Anterior cingulate cortex (tissue), 58 donors: Measurements from ENCODE around the gene CCR1.
"Not testable (repeated sequence)": the region's sequence is repeated elsewhere in the genome, so short reads cannot be mapped to it uniquely, and the experiment has no call there.

ENCODE experiments used
- DNase-seq, 58 donors: peaks; one replicate each; lab custom pipeline; 2025; lab: John Stamatoyannopoulos, UW

CCR1 gene

GRCh38 chr3:46184469-46184868, 23.6 kb downstream of the CCR1 start:
- DNase-seq = no peak

- DNase-seq = peak in 2 of 58 donors; percentile 3 to 10
These were observed 24.8 kb downstream of the CCR1 start for GRCh38 chr3:46183330-46183729.

- no peak for DNase-seq
These were observed 39.3 kb downstream of the CCR1 start for GRCh38 chr3:46168583-46169345.

GRCh38 chr3:46163556-46164041, 44.5 kb downstream of the CCR1 start:
- no peak for DNase-seq

- no peak for DNase-seq
These were observed 45.0 kb downstream of the CCR1 start for GRCh38 chr3:46162975-46163555.

- not testable (repeated sequence) for DNase-seq
These were observed 50.4 kb downstream of the CCR1 start for GRCh38 chr3:46157685-46158084.

GRCh38 chr3:46154311-46154710, 53.8 kb downstream of the CCR1 start:
- no peak for DNase-seq
